H9 (cell line): ENCODE measurements around the gene ABCA4. TPM values are rescaled to one million over a fixed set of nuclear protein-coding genes. Genes with fewer than 3 reads are reported as not detected.

ENCODE experiments used
- DNase-seq: peaks from one replicate; pipeline ENCODE4 v3.0.0-alpha.2; 2017
- H2AFZ ChIP-seq: one replicate; pipeline ENCODE4 v1.6.1; 2013; ENCODE audit warnings: mild to moderate bottlenecking, low read length, control low read depth, moderate library complexity
- H2AK5ac ChIP-seq: 2 replicates; pipeline ENCODE4 v1.6.1; 2013; ENCODE audit warnings: low read length, control low read depth, mixed read lengths; ENCODE audit not compliant: insufficient read length
- H2BK120ac ChIP-seq: one replicate; pipeline ENCODE4 v1.6.1; 2013; ENCODE audit warnings: low read depth, mild to moderate bottlenecking, low read length, control low read depth, inconsistent platforms; ENCODE audit not compliant: poor library complexity, severe bottlenecking
- H2BK12ac ChIP-seq: 2 replicates; pipeline ENCODE4 v1.6.1; 2013; ENCODE audit warnings: low read length, control low read depth, mixed read lengths, low read depth; ENCODE audit not compliant: insufficient read length
- H2BK15ac ChIP-seq: 2 replicates; pipeline ENCODE4 v1.6.1; 2013; ENCODE audit warnings: low read depth, low read length, control low read depth
- H2BK20ac ChIP-seq: one replicate; pipeline ENCODE4 v1.6.1; 2013; ENCODE audit warnings: low read depth, mild to moderate bottlenecking, low read length, control low read depth, inconsistent platforms; ENCODE audit not compliant: poor library complexity, severe bottlenecking
- H2BK5ac ChIP-seq: 2 replicates; pipeline ENCODE4 v1.6.1; 2013; ENCODE audit warnings: low read length, control low read depth, mixed read lengths; ENCODE audit not compliant: insufficient read length
- H3K14ac ChIP-seq: 2 replicates; pipeline ENCODE4 v1.6.1; 2013; ENCODE audit warnings: low read length, control low read depth; ENCODE audit not compliant: insufficient read depth
- H3K18ac ChIP-seq: 2 replicates; pipeline ENCODE4 v1.6.1; 2013; ENCODE audit warnings: low read depth, mild to moderate bottlenecking, mixed read lengths, low read length, control low read depth; ENCODE audit not compliant: insufficient read length
- H3K23ac ChIP-seq: 2 replicates; pipeline ENCODE4 v1.6.1; 2013; ENCODE audit warnings: low read length, control low read depth, mixed read lengths, low read depth; ENCODE audit not compliant: insufficient read length
- H3K23me2 ChIP-seq: 2 replicates; pipeline ENCODE4 v1.6.1; 2013; ENCODE audit warnings: low read depth, mild to moderate bottlenecking, mixed read lengths, low read length, control low read depth; ENCODE audit not compliant: insufficient read length, poor library complexity, severe bottlenecking
- H3K27ac ChIP-seq: 2 replicates; pipeline ENCODE4 v1.5.1; 2013; ENCODE audit warnings: low read length, control low read depth, mixed read lengths, low read depth; ENCODE audit not compliant: insufficient read length
- H3K27me3 ChIP-seq: 2 replicates; pipeline ENCODE4 v1.6.1; 2013; ENCODE audit warnings: low read length, control low read depth, inconsistent platforms; ENCODE audit not compliant: insufficient read depth
- H3K4ac ChIP-seq: 2 replicates; pipeline ENCODE4 v1.6.1; 2013; ENCODE audit warnings: low read depth, mild to moderate bottlenecking, control low read depth, inconsistent platforms, low read length, moderate library complexity
- H3K4me1 ChIP-seq: 2 replicates; pipeline ENCODE4 v1.6.1; 2013; ENCODE audit warnings: low read length, control low read depth, inconsistent platforms; ENCODE audit not compliant: insufficient read depth
- H3K4me2 ChIP-seq: 2 replicates; pipeline ENCODE4 v1.6.1; 2013; ENCODE audit warnings: low read length, control low read depth, mixed read lengths; ENCODE audit not compliant: insufficient read length, insufficient read depth
- H3K56ac ChIP-seq: 2 replicates; pipeline ENCODE4 v1.6.1; 2013; ENCODE audit warnings: low read depth, mild to moderate bottlenecking, mixed read lengths, low read length, control low read depth; ENCODE audit not compliant: insufficient read length
- H3K79me1 ChIP-seq: 2 replicates; pipeline ENCODE4 v1.6.1; 2013; ENCODE audit warnings: low read depth, mild to moderate bottlenecking, moderate library complexity, low read length, control low read depth, inconsistent platforms; ENCODE audit not compliant: insufficient read depth, poor library complexity, severe bottlenecking
- H3K79me2 ChIP-seq: 2 replicates; pipeline ENCODE4 v1.6.1; 2013; ENCODE audit warnings: low read length, control low read depth, inconsistent platforms; ENCODE audit not compliant: insufficient read depth
- H3K9ac ChIP-seq: 2 replicates; pipeline ENCODE4 v1.6.1; 2013; ENCODE audit warnings: low read length, control low read depth, mixed read lengths; ENCODE audit not compliant: insufficient read length; ENCODE audit errors: extremely low read depth
- H3K9me3 ChIP-seq: one replicate; pipeline ENCODE4 v1.6.1; 2013; ENCODE audit warnings: low read depth, low read length, inconsistent platforms; ENCODE audit not compliant: control insufficient read depth
- H3T11ph ChIP-seq: one replicate; pipeline ENCODE4 v1.6.1; 2013; ENCODE audit warnings: mild to moderate bottlenecking, low read length, control low read depth, inconsistent platforms
- H4K20me1 ChIP-seq: one replicate; pipeline ENCODE4 v1.6.1; 2013; ENCODE audit not compliant: control insufficient read depth, insufficient read length, insufficient read depth
- H4K5ac ChIP-seq: 2 replicates; pipeline ENCODE4 v1.6.1; 2013; ENCODE audit warnings: low read depth, mild to moderate bottlenecking, mixed read lengths, low read length, control low read depth; ENCODE audit not compliant: insufficient read length
- H4K8ac ChIP-seq: replicated peaks from 2 replicates; pipeline ENCODE4 v1.6.1; 2013; ENCODE audit warnings: low read length, control low read depth, mixed read lengths, low read depth; ENCODE audit not compliant: insufficient read length
- H4K91ac ChIP-seq: 2 replicates; pipeline ENCODE4 v1.6.1; 2013; ENCODE audit warnings: low read depth, mild to moderate bottlenecking, moderate library complexity, mixed read lengths, low read length, control low read depth; ENCODE audit not compliant: insufficient read length
- H3K27ac Mint-ChIP-seq, 3 experiments: 2 replicates in 2 of 3; 3 replicates in 1 of 3; pipeline ENCODE4 v1.8.0; 2020 to 2021; ENCODE audit warnings: mixed read lengths in 3 of 3, mild to moderate bottlenecking in 1 of 3, moderate library complexity in 1 of 3
- H3K27me3 Mint-ChIP-seq: 2 replicates; pipeline ENCODE4 v1.8.0; 2021; ENCODE audit warnings: low read depth, mild to moderate bottlenecking, moderate library complexity, mixed read lengths
- H3K36me3 Mint-ChIP-seq, 3 experiments: 2 replicates in 2 of 3; 3 replicates in 1 of 3; pipeline ENCODE4 v1.8.0; 2020 to 2021; ENCODE audit warnings: low read depth in 3 of 3, mixed read lengths in 3 of 3; ENCODE audit not compliant: insufficient read depth in 1 of 3
- H3K4me1 Mint-ChIP-seq, 2 experiments: 2 replicates each; pipeline ENCODE4 v1.8.0; 2020; ENCODE audit warnings: mixed read lengths in 2 of 2
- H3K4me3 Mint-ChIP-seq, 2 experiments: 2 replicates in 1 of 2; 3 replicates in 1 of 2; pipeline ENCODE4 v1.8.0; 2020 to 2021; ENCODE audit warnings: mild to moderate bottlenecking in 2 of 2, mixed read lengths in 2 of 2, moderate library complexity in 1 of 2
- H3K9me3 Mint-ChIP-seq, 2 experiments: 2 replicates in 1 of 2; 3 replicates in 1 of 2; pipeline ENCODE4 v1.8.0; 2020; ENCODE audit warnings: mild to moderate bottlenecking in 2 of 2, mixed read lengths in 2 of 2, moderate library complexity in 1 of 2
- CTCF ChIP-seq: fragments of 200-600 bp; sonication (generic); conservative IDR thresholded peaks from 3 replicates; pipeline ENCODE4 v1.8.0; 2021; ENCODE audit warnings: antibody characterized with exemption, mild to moderate bottlenecking
- WGBS: extraction: QIAGEN DNeasy Blood & Tissue Kit; methylation state at CpG from one replicate; pipeline ENCODE4 v1.1.7; 2013; ENCODE audit warnings: missing lambda C conversion rate, low lambda C conversion rate, mixed read lengths; ENCODE audit not compliant: insufficient read length; ENCODE audit errors: extremely low coverage; 5-methylcytosine and 5-hydroxymethylcytosine counted together
- total RNA-seq: library from RNA; stranded (reverse); gene quantifications from 2 replicates; pipeline ENCODE4 v1.2.1, GENCODE V29; 2021

ABCA4 gene
- total RNA-seq, 1 experiment from 2014 or later = not detected

- H4K5ac ChIP-seq = no peak overlapping the region
- Mint-ChIP-seq H3K27ac (no peak overlapping the region), H3K27me3 (no peaks in the 10 kb centered on the region; the same call in 1 of the 2 replicates), H3K36me3 (no peaks in the 10 kb centered on the region), H3K4me3 (no peak overlapping the region), H3K9me3 (no peaks in the 10 kb centered on the region), H3K4me1 (no peaks in the 10 kb centered on the region)
- no peak overlapping the region for H2AK5ac ChIP-seq
- H4K20me1 ChIP-seq = no peaks in the 10 kb centered on the region
- H3T11ph ChIP-seq = no peak overlapping the region
- no peaks in the 10 kb centered on the region for H3K9me3 ChIP-seq
- no peak overlapping the region for H3K23ac ChIP-seq
- no peak overlapping the region for H2BK20ac ChIP-seq
- H2AFZ ChIP-seq = no peak overlapping the region
- DNase-seq = no peak
- H3K27ac ChIP-seq = no peak overlapping the region
- no peak overlapping the region for H4K91ac ChIP-seq
- no peak overlapping the region for H2BK5ac ChIP-seq
- H3K14ac ChIP-seq = no peak overlapping the region
- no peak for TF ChIP-seq CTCF
- H3K4me2 ChIP-seq = no peak overlapping the region
- H3K79me2 ChIP-seq = no peaks in the 10 kb centered on the region
- H3K56ac ChIP-seq = no peak overlapping the region
- H3K23me2 ChIP-seq = no peaks in the 10 kb centered on the region
- no peak overlapping the region for H2BK15ac ChIP-seq
- no CpG with 5 or more reads among the region's 12 CpGs for WGBS
- no peaks in the 10 kb centered on the region for H3K4me1 ChIP-seq
- no peak overlapping the region for H2BK120ac ChIP-seq
- H3K18ac ChIP-seq = no peak overlapping the region
- H3K79me1 ChIP-seq = no peaks in the 10 kb centered on the region
- no peak overlapping the region for H2BK12ac ChIP-seq
- no peak overlapping the region for H3K9ac ChIP-seq
- no peaks in the 10 kb centered on the region for H3K27me3 ChIP-seq
- no peak overlapping the region for H4K8ac ChIP-seq
- no peak overlapping the region for H3K4ac ChIP-seq
Measured at GRCh38 chr1:94000510-94001282, 120.3 kb downstream of the ABCA4 start.
